ENCODE measurements around the gene MRAS. TPM values are rescaled to one million over a fixed set of nuclear protein-coding genes. Genes with fewer than 3 reads are reported as not detected.
"Not testable (repeated sequence)": the region's sequence is repeated elsewhere in the genome, so short reads cannot be mapped to it uniquely, and the experiment has no call there.

Gene MRAS
- total and polyA plus RNA-seq, 2 of the 4 experiments (the other 2 are of a cell fraction), result 59.3 to 60.6 TPM

DNA sequence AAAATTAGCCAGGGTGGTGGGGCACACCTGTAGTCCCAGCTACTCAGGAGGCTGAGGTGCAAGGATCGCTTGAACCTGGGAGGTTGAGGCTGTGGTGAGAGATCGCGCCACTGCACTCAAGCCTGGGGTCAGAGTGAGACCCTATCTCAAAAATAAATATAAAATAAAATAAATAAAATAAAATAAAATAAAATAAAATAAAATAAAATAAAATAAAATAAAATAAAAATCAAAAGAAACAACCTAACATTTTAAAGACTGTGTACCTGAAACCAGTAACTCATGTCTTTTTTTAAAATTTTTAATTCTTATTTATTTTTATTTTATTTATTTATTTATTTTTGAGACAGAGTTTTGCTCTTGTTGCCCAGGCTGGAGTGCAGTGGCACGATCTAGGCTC lies 78.4 kb downstream of the MRAS start:
- H2BK15ac ChIP-seq (ENCODE audit: low read depth, low read length); H3K4ac ChIP-seq (ENCODE audit: low read depth, low read length); H3K9ac ChIP-seq (ENCODE audit: low read depth, low read length); H4K20me1 ChIP-seq (ENCODE audit: insufficient read depth, low read length); H2AK9ac ChIP-seq (replicated peaks; ENCODE audit: low read depth, low read length, poor library complexity); H3K27ac ChIP-seq (ENCODE audit: insufficient read depth, low read length); H3K23ac ChIP-seq (ENCODE audit: low read depth, low read length); H4K91ac ChIP-seq (ENCODE audit: insufficient read depth, low read depth, low read length); H3K4me1 ChIP-seq (ENCODE audit: control insufficient read depth, insufficient read depth, low read length); H3K18ac ChIP-seq (ENCODE audit: low read depth, low read length); ATAC-seq (ENCODE audit: low read depth); H3K27me3 ChIP-seq (ENCODE audit: control insufficient read depth, insufficient read depth, low read length); H3K56ac ChIP-seq (ENCODE audit: extremely low read depth, insufficient read depth, low read length); DNase-seq; H3K4me3 ChIP-seq (ENCODE audit: insufficient read depth, low read depth, low read length); H4K5ac ChIP-seq (ENCODE audit: low read depth, low read length); BruUV-seq (replicated peaks); H4K8ac ChIP-seq (ENCODE audit: low read depth in 2 of 2, low read length in 2 of 2); POLR2A ChIA-PET (ENCODE audit: unreplicated experiment); H2BK20ac ChIP-seq (ENCODE audit: low read depth, low read length); H3K9me1 ChIP-seq (ENCODE audit: insufficient read depth, low read length); H3K14ac ChIP-seq (replicated peaks; ENCODE audit: low read depth, low read length); H3K36me3 ChIP-seq (ENCODE audit: control insufficient read depth, insufficient read depth, low read length); H3K79me1 ChIP-seq (ENCODE audit: low read depth in 1 of 2, low read length in 2 of 2); in situ Hi-C loops (cut with MboI; ENCODE audit: low sequenced_read_pairs); dilution Hi-C loops (cut with HindIII; ENCODE audit: low sequenced_read_pairs, unreplicated experiment); H3K4me2 ChIP-seq (ENCODE audit: low read depth, low read length); H3K9me3 ChIP-seq (ENCODE audit: control insufficient read depth, insufficient read depth, low read length); H2AFZ ChIP-seq (replicated peaks; ENCODE audit: low read length, poor library complexity); H2AK5ac ChIP-seq (ENCODE audit: low read depth, low read length); H2BK120ac ChIP-seq (ENCODE audit: low read depth, low read length); H2BK5ac ChIP-seq (ENCODE audit: low read depth, low read length, poor library complexity, severe bottlenecking): not testable (repeated sequence)
- CTCF ChIA-PET, result interaction anchor here (0.9 to 1.6 kb wide), 4 partner anchors 8 to 96 kb away, joined by 3 to 4 read pairs (median 4); partner anchors contain the start of gene ESYT3
- WGBS, 2 experiments (ENCODE audit: extremely low coverage in 2 of 2, insufficient read length in 1 of 2), result no CpG with 5 or more reads among the region's 4 CpGs
- intact Hi-C loops (cut with micrococcal nuclease), result loop anchor here (1.0 to 5.0 kb wide), 4 partner anchors 94 to 359 kb away; no protein-coding TSS in a partner anchor
